K562 (cell line): ENCODE results near the gene REM2. TPM values are rescaled to one million over a fixed set of nuclear protein-coding genes. Genes with fewer than 3 reads are reported as not detected.

Source experiments
- BRD4 ChIP-seq: fragments of 200-600 bp; sonication (generic); IDR thresholded peaks from 2 replicates; pipeline ENCODE4 v1.6.1; 2017; ENCODE audit warnings: inconsistent platforms
- EP400 ChIP-seq: fragments of 450-650 bp; IDR thresholded peaks from 2 replicates; pipeline ENCODE4 v1.6.1; 2017; ENCODE audit warnings: antibody characterized with exemption, mild to moderate bottlenecking, moderate library complexity
- SIX5 ChIP-seq, 2 experiments: IDR thresholded peaks; 2 replicates each; pipeline ENCODE4 v1.6.1; 2011; ENCODE audit warnings: low read length in 2 of 2, borderline replicate concordance in 1 of 2, low read depth in 1 of 2, mild to moderate bottlenecking in 1 of 2, moderate library complexity in 1 of 2; ENCODE audit not compliant: insufficient read depth in 1 of 2
- ZKSCAN3 ChIP-seq: fragments of 250-450 bp; sonication (Bioruptor Pico); IDR thresholded peaks from 2 replicates; pipeline ENCODE4 v1.4.0; 2020
- polyA plus RNA-seq, 8 experiments: library from polyadenylated mRNA; depleted of rRNA in 4 of 8; stranded (reverse) in 5 of 8; unstranded in 3 of 8; fragments of >200 nt; fragmentation: Nextera tagmentation in 2 of 8; fragmentation: Illumina TruSeq in 1 of 8; extraction: Ambion mirVana in 2 of 8; extraction: Trizol in 1 of 8; gene quantifications; 2 replicates each; pipeline versions ENCODE4 v1.2.1 to v1.2.3, GENCODE V29; 2011 to 2014; ENCODE audit warnings: inconsistent platforms in 1 of 8, missing spikeins in 1 of 8
- total RNA-seq, 7 experiments: library from RNA; depleted of rRNA in 6 of 7; stranded (reverse); fragments of >200 nt in 6 of 7; fragmentation: Illumina TruSeq in 2 of 7; extraction: Trizol in 2 of 7; gene quantifications; 2 replicates each; pipeline versions ENCODE4 v1.2.1 to v1.2.3, GENCODE V29; 2011 to 2021; ENCODE audit warnings: low replicate concordance in 1 of 7
- TF ChIP-seq, protein P1 (sequence below): fragments of 150-350 bp; conservative IDR thresholded peaks from 2 replicates; pipeline ENCODE4 v1.6.1; 2014; ENCODE audit warnings: low read length
- TF ChIP-seq, protein P2 (sequence below): sonication (generic); formaldehyde crosslinking; IDR thresholded peaks from 2 replicates; pipeline ENCODE4 v1.8.0; 2023; ENCODE audit warnings: missing genetic modification reagents, mild to moderate bottlenecking, borderline replicate concordance
- TF ChIP-seq, protein P3 (sequence below), 3 experiments: fragments of 200-800 bp in 1 of 3; fragments of 250-450 bp in 1 of 3; fragments of 450-650 bp in 1 of 3; sonication (Bioruptor Pico) in 1 of 3; sonication (Bioruptor generic) in 1 of 3; formaldehyde crosslinking in 1 of 3; IDR thresholded peaks; 2 replicates each; pipeline versions ENCODE4 v1.6.1 to v1.8.0; 2016 to 2022; ENCODE audit warnings: mild to moderate bottlenecking in 2 of 3, missing genetic modification characterization in 2 of 3, missing compliant biosample characterization in 1 of 3, moderate library complexity in 1 of 3
- TF ChIP-seq, protein P4 (sequence below): fragments of 450-650 bp; IDR thresholded peaks from 2 replicates; pipeline ENCODE4 v1.6.1; 2016; ENCODE audit warnings: low read depth, mild to moderate bottlenecking, moderate library complexity
- TF ChIP-seq, protein P5 (sequence below): sonication (generic); formaldehyde crosslinking; IDR thresholded peaks from 2 replicates; pipeline ENCODE4 v1.8.0; 2022; ENCODE audit warnings: mild to moderate bottlenecking, missing genetic modification reagents, borderline replicate concordance

The REM2 gene
- total and polyA plus RNA-seq, 9 of the 15 experiments (the other 6 are each of a cell fraction or from before 2014, with no cell fraction given) = 0.18 to 1.0 (median 0.38) TPM

DNA sequence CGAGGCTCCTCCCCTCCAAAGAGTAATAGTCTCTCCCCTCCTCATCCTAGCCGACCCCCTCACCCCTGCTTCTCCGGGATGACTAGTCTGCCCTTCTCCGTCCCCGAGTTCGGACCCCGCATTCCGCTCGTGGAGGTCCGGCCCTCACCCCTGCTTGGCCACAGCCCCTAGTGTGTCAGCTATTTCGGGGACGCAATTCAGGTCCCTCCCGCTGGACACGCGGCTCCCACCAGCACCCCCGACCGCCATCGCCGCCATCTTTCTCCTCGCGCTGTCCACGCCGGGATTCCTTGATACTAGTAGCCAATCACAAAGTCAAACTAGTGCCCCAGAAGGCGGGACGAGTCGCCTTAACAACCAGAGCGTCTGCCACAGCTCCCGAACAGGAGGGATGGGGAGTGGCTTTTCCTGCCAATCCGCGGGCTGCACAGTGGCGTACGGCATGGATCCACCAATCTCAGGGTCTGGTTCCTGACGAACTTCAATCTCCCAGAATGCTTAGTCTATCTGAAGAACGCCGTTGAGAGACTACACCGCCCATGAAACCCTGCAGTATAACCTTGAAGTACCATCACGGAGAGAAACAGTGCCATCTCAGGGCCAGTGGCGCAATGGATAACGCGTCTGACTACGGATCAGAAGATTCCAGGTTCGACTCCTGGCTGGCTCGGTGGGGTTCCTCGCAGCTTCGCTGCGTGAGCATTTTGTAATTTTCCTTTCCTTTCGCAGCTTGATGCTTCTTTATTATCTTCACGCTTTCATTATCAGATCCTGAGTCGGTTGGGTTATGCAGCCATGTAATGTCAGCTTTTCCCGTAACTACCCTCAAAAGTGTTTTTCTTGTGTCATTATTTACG is 46.3 kb downstream of the REM2 start, which contains the start of gene PRMT5 (continued):
- TF ChIP-seq, protein P1, sequence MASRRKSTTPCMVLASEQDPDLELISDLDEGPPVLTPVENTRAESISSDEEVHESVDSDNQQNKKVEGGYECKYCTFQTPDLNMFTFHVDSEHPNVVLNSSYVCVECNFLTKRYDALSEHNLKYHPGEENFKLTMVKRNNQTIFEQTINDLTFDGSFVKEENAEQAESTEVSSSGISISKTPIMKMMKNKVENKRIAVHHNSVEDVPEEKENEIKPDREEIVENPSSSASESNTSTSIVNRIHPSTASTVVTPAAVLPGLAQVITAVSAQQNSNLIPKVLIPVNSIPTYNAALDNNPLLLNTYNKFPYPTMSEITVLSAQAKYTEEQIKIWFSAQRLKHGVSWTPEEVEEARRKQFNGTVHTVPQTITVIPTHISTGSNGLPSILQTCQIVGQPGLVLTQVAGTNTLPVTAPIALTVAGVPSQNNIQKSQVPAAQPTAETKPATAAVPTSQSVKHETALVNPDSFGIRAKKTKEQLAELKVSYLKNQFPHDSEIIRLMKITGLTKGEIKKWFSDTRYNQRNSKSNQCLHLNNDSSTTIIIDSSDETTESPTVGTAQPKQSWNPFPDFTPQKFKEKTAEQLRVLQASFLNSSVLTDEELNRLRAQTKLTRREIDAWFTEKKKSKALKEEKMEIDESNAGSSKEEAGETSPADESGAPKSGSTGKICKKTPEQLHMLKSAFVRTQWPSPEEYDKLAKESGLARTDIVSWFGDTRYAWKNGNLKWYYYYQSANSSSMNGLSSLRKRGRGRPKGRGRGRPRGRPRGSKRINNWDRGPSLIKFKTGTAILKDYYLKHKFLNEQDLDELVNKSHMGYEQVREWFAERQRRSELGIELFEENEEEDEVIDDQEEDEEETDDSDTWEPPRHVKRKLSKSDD = peak; percentile 84; the same call in 1 of the 2 replicates
- TF ChIP-seq, protein P2, sequence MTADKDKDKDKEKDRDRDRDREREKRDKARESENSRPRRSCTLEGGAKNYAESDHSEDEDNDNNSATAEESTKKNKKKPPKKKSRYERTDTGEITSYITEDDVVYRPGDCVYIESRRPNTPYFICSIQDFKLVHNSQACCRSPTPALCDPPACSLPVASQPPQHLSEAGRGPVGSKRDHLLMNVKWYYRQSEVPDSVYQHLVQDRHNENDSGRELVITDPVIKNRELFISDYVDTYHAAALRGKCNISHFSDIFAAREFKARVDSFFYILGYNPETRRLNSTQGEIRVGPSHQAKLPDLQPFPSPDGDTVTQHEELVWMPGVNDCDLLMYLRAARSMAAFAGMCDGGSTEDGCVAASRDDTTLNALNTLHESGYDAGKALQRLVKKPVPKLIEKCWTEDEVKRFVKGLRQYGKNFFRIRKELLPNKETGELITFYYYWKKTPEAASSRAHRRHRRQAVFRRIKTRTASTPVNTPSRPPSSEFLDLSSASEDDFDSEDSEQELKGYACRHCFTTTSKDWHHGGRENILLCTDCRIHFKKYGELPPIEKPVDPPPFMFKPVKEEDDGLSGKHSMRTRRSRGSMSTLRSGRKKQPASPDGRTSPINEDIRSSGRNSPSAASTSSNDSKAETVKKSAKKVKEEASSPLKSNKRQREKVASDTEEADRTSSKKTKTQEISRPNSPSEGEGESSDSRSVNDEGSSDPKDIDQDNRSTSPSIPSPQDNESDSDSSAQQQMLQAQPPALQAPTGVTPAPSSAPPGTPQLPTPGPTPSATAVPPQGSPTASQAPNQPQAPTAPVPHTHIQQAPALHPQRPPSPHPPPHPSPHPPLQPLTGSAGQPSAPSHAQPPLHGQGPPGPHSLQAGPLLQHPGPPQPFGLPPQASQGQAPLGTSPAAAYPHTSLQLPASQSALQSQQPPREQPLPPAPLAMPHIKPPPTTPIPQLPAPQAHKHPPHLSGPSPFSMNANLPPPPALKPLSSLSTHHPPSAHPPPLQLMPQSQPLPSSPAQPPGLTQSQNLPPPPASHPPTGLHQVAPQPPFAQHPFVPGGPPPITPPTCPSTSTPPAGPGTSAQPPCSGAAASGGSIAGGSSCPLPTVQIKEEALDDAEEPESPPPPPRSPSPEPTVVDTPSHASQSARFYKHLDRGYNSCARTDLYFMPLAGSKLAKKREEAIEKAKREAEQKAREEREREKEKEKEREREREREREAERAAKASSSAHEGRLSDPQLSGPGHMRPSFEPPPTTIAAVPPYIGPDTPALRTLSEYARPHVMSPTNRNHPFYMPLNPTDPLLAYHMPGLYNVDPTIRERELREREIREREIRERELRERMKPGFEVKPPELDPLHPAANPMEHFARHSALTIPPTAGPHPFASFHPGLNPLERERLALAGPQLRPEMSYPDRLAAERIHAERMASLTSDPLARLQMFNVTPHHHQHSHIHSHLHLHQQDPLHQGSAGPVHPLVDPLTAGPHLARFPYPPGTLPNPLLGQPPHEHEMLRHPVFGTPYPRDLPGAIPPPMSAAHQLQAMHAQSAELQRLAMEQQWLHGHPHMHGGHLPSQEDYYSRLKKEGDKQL (CRISPR knock-in tag) = no peak
- no peak for TF ChIP-seq ZKSCAN3 (CRISPR knock-in tag)
- TF ChIP-seq BRD4 = 0 out of 2 replicates have a peak, but pooled peaks have one; percentile 72
- TF ChIP-seq, protein P3, sequence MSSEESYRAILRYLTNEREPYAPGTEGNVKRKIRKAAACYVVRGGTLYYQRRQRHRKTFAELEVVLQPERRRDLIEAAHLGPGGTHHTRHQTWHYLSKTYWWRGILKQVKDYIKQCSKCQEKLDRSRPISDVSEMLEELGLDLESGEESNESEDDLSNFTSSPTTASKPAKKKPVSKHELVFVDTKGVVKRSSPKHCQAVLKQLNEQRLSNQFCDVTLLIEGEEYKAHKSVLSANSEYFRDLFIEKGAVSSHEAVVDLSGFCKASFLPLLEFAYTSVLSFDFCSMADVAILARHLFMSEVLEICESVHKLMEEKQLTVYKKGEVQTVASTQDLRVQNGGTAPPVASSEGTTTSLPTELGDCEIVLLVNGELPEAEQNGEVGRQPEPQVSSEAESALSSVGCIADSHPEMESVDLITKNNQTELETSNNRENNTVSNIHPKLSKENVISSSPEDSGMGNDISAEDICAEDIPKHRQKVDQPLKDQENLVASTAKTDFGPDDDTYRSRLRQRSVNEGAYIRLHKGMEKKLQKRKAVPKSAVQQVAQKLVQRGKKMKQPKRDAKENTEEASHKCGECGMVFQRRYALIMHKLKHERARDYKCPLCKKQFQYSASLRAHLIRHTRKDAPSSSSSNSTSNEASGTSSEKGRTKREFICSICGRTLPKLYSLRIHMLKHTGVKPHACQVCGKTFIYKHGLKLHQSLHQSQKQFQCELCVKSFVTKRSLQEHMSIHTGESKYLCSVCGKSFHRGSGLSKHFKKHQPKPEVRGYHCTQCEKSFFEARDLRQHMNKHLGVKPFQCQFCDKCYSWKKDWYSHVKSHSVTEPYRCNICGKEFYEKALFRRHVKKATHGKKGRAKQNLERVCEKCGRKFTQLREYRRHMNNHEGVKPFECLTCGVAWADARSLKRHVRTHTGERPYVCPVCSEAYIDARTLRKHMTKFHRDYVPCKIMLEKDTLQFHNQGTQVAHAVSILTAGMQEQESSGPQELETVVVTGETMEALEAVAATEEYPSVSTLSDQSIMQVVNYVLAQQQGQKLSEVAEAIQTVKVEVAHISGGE (CRISPR knock-in tag; IDR thresholded peaks at IDR 0.05) = no peak
- TF ChIP-seq SIX5 (IDR thresholded peaks at IDR 0.05; ENCODE audit: borderline replicate concordance in 1 of 2, insufficient read depth in 1 of 2, low read depth in 1 of 2, low read length in 2 of 2) = no peak
- peak; percentile 99 for TF ChIP-seq EP400
- TF ChIP-seq, protein P4, sequence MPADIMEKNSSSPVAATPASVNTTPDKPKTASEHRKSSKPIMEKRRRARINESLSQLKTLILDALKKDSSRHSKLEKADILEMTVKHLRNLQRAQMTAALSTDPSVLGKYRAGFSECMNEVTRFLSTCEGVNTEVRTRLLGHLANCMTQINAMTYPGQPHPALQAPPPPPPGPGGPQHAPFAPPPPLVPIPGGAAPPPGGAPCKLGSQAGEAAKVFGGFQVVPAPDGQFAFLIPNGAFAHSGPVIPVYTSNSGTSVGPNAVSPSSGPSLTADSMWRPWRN = 0 out of 2 replicates have a peak, but pooled peaks have one; percentile 28
- TF ChIP-seq, protein P5, sequence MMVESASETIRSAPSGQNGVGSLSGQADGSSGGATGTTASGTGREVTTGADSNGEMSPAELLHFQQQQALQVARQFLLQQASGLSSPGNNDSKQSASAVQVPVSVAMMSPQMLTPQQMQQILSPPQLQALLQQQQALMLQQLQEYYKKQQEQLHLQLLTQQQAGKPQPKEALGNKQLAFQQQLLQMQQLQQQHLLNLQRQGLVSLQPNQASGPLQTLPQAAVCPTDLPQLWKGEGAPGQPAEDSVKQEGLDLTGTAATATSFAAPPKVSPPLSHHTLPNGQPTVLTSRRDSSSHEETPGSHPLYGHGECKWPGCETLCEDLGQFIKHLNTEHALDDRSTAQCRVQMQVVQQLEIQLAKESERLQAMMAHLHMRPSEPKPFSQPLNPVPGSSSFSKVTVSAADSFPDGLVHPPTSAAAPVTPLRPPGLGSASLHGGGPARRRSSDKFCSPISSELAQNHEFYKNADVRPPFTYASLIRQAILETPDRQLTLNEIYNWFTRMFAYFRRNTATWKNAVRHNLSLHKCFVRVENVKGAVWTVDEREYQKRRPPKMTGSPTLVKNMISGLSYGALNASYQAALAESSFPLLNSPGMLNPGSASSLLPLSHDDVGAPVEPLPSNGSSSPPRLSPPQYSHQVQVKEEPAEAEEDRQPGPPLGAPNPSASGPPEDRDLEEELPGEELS = no peak
